ENCODE results near the gene KCNK10.

KCNK10 gene

DNA sequence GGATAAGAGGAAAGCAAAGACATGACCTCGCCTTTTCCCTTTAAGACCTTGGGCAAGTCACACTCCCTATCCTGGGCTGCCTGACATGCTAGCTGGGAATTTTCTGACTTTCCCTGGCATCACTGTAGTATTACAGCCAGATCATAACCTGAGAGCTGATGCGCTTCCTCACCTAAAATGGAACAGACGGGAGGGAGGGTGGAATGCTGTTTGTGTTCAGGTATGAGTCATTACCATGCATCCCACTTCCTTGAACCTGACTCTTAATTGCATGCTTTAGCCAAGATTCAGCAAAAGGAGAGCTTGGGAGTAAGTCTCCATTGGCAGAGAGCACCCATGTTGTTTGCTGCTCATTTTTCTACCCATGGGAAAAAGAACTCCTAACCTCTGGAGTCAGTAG lies 156.5 kb downstream of the KCNK10 start:
- Histone ChIP-seq H3K27me3 (ENCODE audit: insufficient read depth, low read length, poor library complexity) (no peaks in the 10 kb centered on the region), H3K4me3 (ENCODE audit: low read depth in 1 of 2, low read length in 2 of 2) (no peak overlapping the region), H4K20me1 (ENCODE audit: insufficient read depth, low read length) (no peaks in the 10 kb centered on the region), H2AFZ (ENCODE audit: low read depth, low read length) (no peak overlapping the region), H3K4me1 (ENCODE audit: insufficient read depth, low read length) (no peaks in the 10 kb centered on the region), H3K9ac (ENCODE audit: low read depth, low read length) (no peak overlapping the region), H3K4me2 (ENCODE audit: insufficient read depth, low read length) (no peak overlapping the region), H3K36me3 (ENCODE audit: insufficient read depth, low read length) (no peaks in the 10 kb centered on the region), H3K27ac (ENCODE audit: low read length) (no peak overlapping the region), H3K9me3 (ENCODE audit: insufficient read depth, low read length, severe bottlenecking) (peaks cover 4% of the 10 kb centered on the region), H3K79me2 (ENCODE audit: insufficient read depth, low read length) (no peaks in the 10 kb centered on the region)
- DNase-seq: no peak
- TF ChIP-seq, protein P1, sequence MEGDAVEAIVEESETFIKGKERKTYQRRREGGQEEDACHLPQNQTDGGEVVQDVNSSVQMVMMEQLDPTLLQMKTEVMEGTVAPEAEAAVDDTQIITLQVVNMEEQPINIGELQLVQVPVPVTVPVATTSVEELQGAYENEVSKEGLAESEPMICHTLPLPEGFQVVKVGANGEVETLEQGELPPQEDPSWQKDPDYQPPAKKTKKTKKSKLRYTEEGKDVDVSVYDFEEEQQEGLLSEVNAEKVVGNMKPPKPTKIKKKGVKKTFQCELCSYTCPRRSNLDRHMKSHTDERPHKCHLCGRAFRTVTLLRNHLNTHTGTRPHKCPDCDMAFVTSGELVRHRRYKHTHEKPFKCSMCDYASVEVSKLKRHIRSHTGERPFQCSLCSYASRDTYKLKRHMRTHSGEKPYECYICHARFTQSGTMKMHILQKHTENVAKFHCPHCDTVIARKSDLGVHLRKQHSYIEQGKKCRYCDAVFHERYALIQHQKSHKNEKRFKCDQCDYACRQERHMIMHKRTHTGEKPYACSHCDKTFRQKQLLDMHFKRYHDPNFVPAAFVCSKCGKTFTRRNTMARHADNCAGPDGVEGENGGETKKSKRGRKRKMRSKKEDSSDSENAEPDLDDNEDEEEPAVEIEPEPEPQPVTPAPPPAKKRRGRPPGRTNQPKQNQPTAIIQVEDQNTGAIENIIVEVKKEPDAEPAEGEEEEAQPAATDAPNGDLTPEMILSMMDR (IDR thresholded peaks at IDR 0.05; ENCODE audit: borderline replicate concordance, extremely low read depth, low read length, poor library complexity, severe bottlenecking): no peak
- TF ChIP-seq EZH2 (IDR thresholded peaks at IDR 0.05; ENCODE audit: borderline replicate concordance, low read depth, low read length, severe bottlenecking): no peak
- ATAC-seq (ENCODE audit: insufficient read depth, low read depth): no peak

DNA sequence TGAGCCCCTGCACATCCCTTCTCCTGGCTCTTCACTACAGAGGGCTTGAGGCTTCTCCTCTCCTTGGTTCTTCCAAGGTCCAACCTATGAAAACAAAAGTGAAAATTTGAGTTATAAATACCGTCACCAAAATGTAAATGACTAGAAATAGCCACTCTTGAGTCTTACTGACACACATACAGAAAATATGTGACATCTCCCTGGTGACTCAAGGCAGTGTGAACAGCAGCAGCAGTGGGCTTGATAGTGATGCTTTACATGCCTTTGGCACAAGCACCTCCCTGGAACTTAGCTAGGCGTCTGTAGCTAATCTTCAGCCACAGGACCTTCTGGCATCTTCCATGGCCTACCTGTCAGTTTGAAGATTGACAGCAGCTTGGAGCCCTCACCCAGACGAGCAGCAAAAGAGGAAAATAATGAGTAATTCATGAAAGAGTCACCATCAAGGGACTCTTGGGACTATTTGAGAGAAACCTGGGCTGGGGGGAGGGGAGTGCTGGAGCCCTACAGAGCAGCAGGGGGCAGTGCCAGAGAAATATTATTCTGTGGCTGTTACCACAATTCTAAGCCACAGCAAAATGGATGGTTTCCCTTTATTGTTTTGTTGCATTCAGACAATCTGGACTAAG lies 158.0 kb downstream of the KCNK10 start:
- TF ChIP-seq, protein P1 (IDR thresholded peaks at IDR 0.05; ENCODE audit: borderline replicate concordance, extremely low read depth, low read length, poor library complexity, severe bottlenecking): peak; percentile 12
- no peak for TF ChIP-seq EZH2 (IDR thresholded peaks at IDR 0.05; ENCODE audit: borderline replicate concordance, low read depth, low read length, severe bottlenecking)
- H3K27ac ChIP-seq (ENCODE audit: low read length): no peak overlapping the region

DNA sequence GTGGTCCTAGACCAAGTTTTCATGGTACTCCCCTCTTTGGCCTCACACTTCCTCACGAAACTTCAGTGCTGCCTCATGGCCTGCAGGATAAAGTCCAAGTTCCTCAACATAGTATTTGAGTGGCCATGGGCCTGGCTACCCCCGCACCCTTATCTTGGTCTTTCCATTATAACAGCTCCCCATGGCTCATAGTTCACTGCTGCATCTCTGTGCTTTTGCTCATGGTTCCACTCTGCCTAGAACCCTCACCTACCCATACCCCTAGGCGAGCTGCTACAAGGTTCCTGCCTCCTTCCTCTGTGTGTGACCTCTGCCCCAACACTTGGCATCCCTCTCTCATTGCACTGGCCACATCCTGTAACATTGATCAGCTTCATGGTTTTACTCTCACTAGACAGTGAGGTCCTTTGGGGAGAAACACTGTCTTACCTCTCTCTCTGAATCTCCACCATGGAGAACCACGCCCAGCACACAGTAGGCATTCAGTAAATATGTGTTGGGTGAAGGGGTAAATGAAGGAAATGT lies 159.3 kb downstream of the KCNK10 start:
- Histone ChIP-seq H3K79me2 (ENCODE audit: insufficient read depth, low read length) (no peaks in the 10 kb centered on the region), H3K9me3 (ENCODE audit: insufficient read depth, low read length, severe bottlenecking) (no peaks in the 10 kb centered on the region), H3K4me3 (ENCODE audit: low read depth in 1 of 2, low read length in 2 of 2) (no peak overlapping the region), H3K4me1 (ENCODE audit: insufficient read depth, low read length) (no peaks in the 10 kb centered on the region), H3K4me2 (ENCODE audit: insufficient read depth, low read length) (no peak overlapping the region), H3K27ac (ENCODE audit: low read length) (no peak overlapping the region), H3K9ac (ENCODE audit: low read depth, low read length) (no peak overlapping the region), H3K36me3 (ENCODE audit: insufficient read depth, low read length) (no peaks in the 10 kb centered on the region), H2AFZ (ENCODE audit: low read depth, low read length) (no peak overlapping the region), H4K20me1 (ENCODE audit: insufficient read depth, low read length) (no peaks in the 10 kb centered on the region), H3K27me3 (ENCODE audit: insufficient read depth, low read length, poor library complexity) (no peaks in the 10 kb centered on the region)
- DNase-seq: no peak
- TF ChIP-seq EZH2 (IDR thresholded peaks at IDR 0.05; ENCODE audit: borderline replicate concordance, low read depth, low read length, severe bottlenecking): no peak
- TF ChIP-seq, protein P1 (IDR thresholded peaks at IDR 0.05; ENCODE audit: borderline replicate concordance, extremely low read depth, low read length, poor library complexity, severe bottlenecking): no peak
- ATAC-seq (ENCODE audit: insufficient read depth, low read depth): no peak

More for the DNA sequence above, 158.0 kb downstream of the KCNK10 start:
- Histone ChIP-seq H3K4me3 (ENCODE audit: low read depth in 1 of 2, low read length in 2 of 2) (no peak overlapping the region), H3K9ac (ENCODE audit: low read depth, low read length) (no peak overlapping the region), H3K9me3 (ENCODE audit: insufficient read depth, low read length, severe bottlenecking) (peaks cover 4% of the 10 kb centered on the region), H3K4me2 (ENCODE audit: insufficient read depth, low read length) (no peak overlapping the region), H3K27me3 (ENCODE audit: insufficient read depth, low read length, poor library complexity) (no peaks in the 10 kb centered on the region), H2AFZ (ENCODE audit: low read depth, low read length) (no peak overlapping the region), H3K79me2 (ENCODE audit: insufficient read depth, low read length) (no peaks in the 10 kb centered on the region), H3K4me1 (ENCODE audit: insufficient read depth, low read length) (no peaks in the 10 kb centered on the region), H4K20me1 (ENCODE audit: insufficient read depth, low read length) (no peaks in the 10 kb centered on the region), H3K36me3 (ENCODE audit: insufficient read depth, low read length) (no peaks in the 10 kb centered on the region)
- peak; percentile 17 for DNase-seq
- ATAC-seq (ENCODE audit: insufficient read depth, low read depth): peak; percentile 44; the same call in 1 of the 3 replicates

Data from DND-41 (cell line).